GM19351 (cell line): Measurements from ENCODE around the gene R3HDM1.

ENCODE experiments used
- ATAC-seq: cut with Tn5 transposase; IDR thresholded peaks from one replicate; pipeline ENCODE4 v1.9.1; 2021; ENCODE audit warnings: mild to moderate bottlenecking, moderate library complexity; ENCODE audit not compliant: unreplicated experiment

R3HDM1 gene

GRCh38 chr2:135773917-135774316, 242.6 kb downstream of the R3HDM1 start:
- ATAC-seq = no peak
